HEK293 (cell line): Measurements from ENCODE around the gene LCN2.

Experiments
- CTCF ChIA-PET: fragments of 350-600 bp; formaldehyde crosslinking; extraction: SDS; loops from one replicate; lab custom pipeline; 2021; ENCODE audit warnings: antibody characterized with exemption; lab: Yijun Ruan, JAX
- POLR2A ChIA-PET: fragments of 300-600 bp; formaldehyde crosslinking; extraction: SDS; loops from one replicate; lab custom pipeline; 2020; ENCODE audit warnings: antibody characterized with exemption, inconsistent platforms; lab: Yijun Ruan, JAX
- H3K27ac ChIP-seq: fragments of 200-500 bp; sonication (Bioruptor generic); 2 replicates; pipeline ENCODE4 v1.5.1; 2014; ENCODE audit warnings: low read depth, low read length, control low read depth, inconsistent platforms; ENCODE audit errors: extremely low read depth
- H3K36me3 ChIP-seq, 2 experiments: fragments of 200-500 bp in 1 of 2; sonication (Bioruptor generic) in 1 of 2; 1 replicate in 1 of 2; 2 replicates in 1 of 2; pipeline ENCODE4 v1.5.1; 2014 to 2017; ENCODE audit warnings: inconsistent platforms in 2 of 2, low read length in 2 of 2; ENCODE audit not compliant: control insufficient read depth in 2 of 2, insufficient read depth in 1 of 2
- H3K4me1 ChIP-seq: fragments of 200-500 bp; sonication (Bioruptor generic); 2 replicates; pipeline ENCODE4 v1.5.1; 2014; ENCODE audit warnings: mild to moderate bottlenecking, low read length, inconsistent platforms; ENCODE audit not compliant: control insufficient read depth, insufficient read depth
- H3K4me3 ChIP-seq: 2 replicates; pipeline ENCODE4 v1.5.1; 2011; ENCODE audit warnings: low read depth, mild to moderate bottlenecking, control low read depth, low read length, moderate library complexity
- H3K9me3 ChIP-seq: fragments of 200-500 bp; sonication (Bioruptor generic); 2 replicates; pipeline ENCODE4 v1.5.1; 2014; ENCODE audit warnings: low read depth, low read length, inconsistent platforms; ENCODE audit not compliant: control insufficient read depth, insufficient read depth
- EGR2 ChIP-seq: fragments of 450-650 bp; formaldehyde crosslinking; IDR thresholded peaks from 2 replicates; pipeline ENCODE4 v1.5.1; 2016; ENCODE audit warnings: low read depth, missing biosample characterization, missing genetic modification characterization
- FEZF1 ChIP-seq: fragments of 450-650 bp; formaldehyde crosslinking; IDR thresholded peaks from 2 replicates; pipeline ENCODE4 v1.5.1; 2016; ENCODE audit warnings: missing biosample characterization, missing genetic modification characterization
- GLIS2 ChIP-seq: fragments of 450-650 bp; formaldehyde crosslinking; IDR thresholded peaks from 2 replicates; pipeline ENCODE4 v1.5.1; 2016; ENCODE audit warnings: missing biosample characterization, missing genetic modification characterization
- MZF1 ChIP-seq: fragments of 450-650 bp; formaldehyde crosslinking; IDR thresholded peaks from 2 replicates; pipeline ENCODE4 v1.5.1; 2017; ENCODE audit warnings: missing biosample characterization, missing genetic modification characterization, borderline replicate concordance
- REPIN1 ChIP-seq: fragments of 450-650 bp; formaldehyde crosslinking; IDR thresholded peaks from 2 replicates; pipeline ENCODE4 v1.5.1; 2017; ENCODE audit warnings: missing biosample characterization, missing genetic modification characterization, low read depth
- SALL2 ChIP-seq: fragments of 450-650 bp; formaldehyde crosslinking; IDR thresholded peaks from 2 replicates; pipeline ENCODE4 v1.5.0; 2017; ENCODE audit warnings: missing biosample characterization, mild to moderate bottlenecking, missing genetic modification characterization, borderline replicate concordance
- SCRT1 ChIP-seq: fragments of 450-650 bp; formaldehyde crosslinking; IDR thresholded peaks from 2 replicates; pipeline ENCODE4 v1.5.1; 2016; ENCODE audit warnings: missing biosample characterization, missing genetic modification characterization, borderline replicate concordance
- YY2 ChIP-seq: fragments of 450-650 bp; formaldehyde crosslinking; IDR thresholded peaks from 2 replicates; pipeline ENCODE4 v1.5.1; 2016; ENCODE audit warnings: missing biosample characterization, missing genetic modification characterization
- ZBTB1 ChIP-seq: fragments of 450-650 bp; formaldehyde crosslinking; IDR thresholded peaks from 2 replicates; pipeline ENCODE4 v1.5.1; 2016; ENCODE audit warnings: missing biosample characterization, missing genetic modification characterization
- ZIC2 ChIP-seq: fragments of 450-650 bp; formaldehyde crosslinking; IDR thresholded peaks from 2 replicates; pipeline ENCODE4 v1.5.1; 2016; ENCODE audit warnings: missing biosample characterization, missing genetic modification characterization
- ZNF10 ChIP-seq: fragments of 450-650 bp; formaldehyde crosslinking; IDR thresholded peaks from 2 replicates; pipeline ENCODE4 v1.5.1; 2017; ENCODE audit warnings: missing biosample characterization, missing genetic modification characterization
- ZNF133 ChIP-seq: fragments of 450-650 bp; formaldehyde crosslinking; IDR thresholded peaks from 2 replicates; pipeline ENCODE4 v1.5.1; 2016; ENCODE audit warnings: missing biosample characterization, missing genetic modification characterization
- ZNF138 ChIP-seq: fragments of 450-650 bp; formaldehyde crosslinking; IDR thresholded peaks from 2 replicates; pipeline ENCODE4 v1.5.1; 2016; ENCODE audit warnings: missing biosample characterization, missing genetic modification characterization, borderline replicate concordance
- ZNF155 ChIP-seq: fragments of 450-650 bp; formaldehyde crosslinking; IDR thresholded peaks from 2 replicates; pipeline ENCODE4 v1.5.1; 2016; ENCODE audit warnings: missing biosample characterization, missing genetic modification characterization
- ZNF23 ChIP-seq: fragments of 450-650 bp; formaldehyde crosslinking; IDR thresholded peaks from 2 replicates; pipeline ENCODE4 v1.5.1; 2016; ENCODE audit warnings: missing biosample characterization, missing genetic modification characterization, borderline replicate concordance
- ZNF473 ChIP-seq: fragments of 450-650 bp; formaldehyde crosslinking; IDR thresholded peaks from 2 replicates; pipeline ENCODE4 v1.5.1; 2017; ENCODE audit warnings: missing biosample characterization, missing genetic modification characterization
- ZNF513 ChIP-seq: fragments of 450-650 bp; IDR thresholded peaks from 2 replicates; pipeline ENCODE4 v1.5.1; 2018; ENCODE audit warnings: missing biosample characterization, missing genetic modification characterization
- ZNF518A ChIP-seq: fragments of 450-650 bp; formaldehyde crosslinking; conservative IDR thresholded peaks from 2 replicates; pipeline ENCODE4 v1.5.1; 2016; ENCODE audit warnings: low read depth, missing biosample characterization, missing genetic modification characterization
- ZNF521 ChIP-seq: fragments of 450-650 bp; formaldehyde crosslinking; IDR thresholded peaks from 2 replicates; pipeline ENCODE4 v1.5.1; 2017; ENCODE audit warnings: missing biosample characterization, mild to moderate bottlenecking, missing genetic modification characterization
- ZNF600 ChIP-seq: fragments of 450-650 bp; formaldehyde crosslinking; IDR thresholded peaks from 2 replicates; pipeline ENCODE4 v1.5.1; 2016; ENCODE audit warnings: missing biosample characterization, missing genetic modification characterization
- ZNF626 ChIP-seq: fragments of 450-650 bp; sonication (Bioruptor Pico); formaldehyde crosslinking; IDR thresholded peaks from 2 replicates; pipeline ENCODE4 v1.5.1; 2018; ENCODE audit warnings: missing biosample characterization, missing genetic modification characterization, inconsistent platforms
- ZNF664 ChIP-seq: fragments of 450-650 bp; formaldehyde crosslinking; IDR thresholded peaks from 2 replicates; pipeline ENCODE4 v1.5.1; 2016; ENCODE audit warnings: missing biosample characterization, missing genetic modification characterization
- ZNF776 ChIP-seq: fragments of 450-650 bp; formaldehyde crosslinking; IDR thresholded peaks from 2 replicates; pipeline ENCODE4 v1.5.0; 2017; ENCODE audit warnings: missing biosample characterization, missing genetic modification characterization, borderline replicate concordance
- ZNF791 ChIP-seq: fragments of 450-650 bp; formaldehyde crosslinking; IDR thresholded peaks from 2 replicates; pipeline ENCODE4 v1.5.1; 2016; ENCODE audit warnings: missing biosample characterization, missing genetic modification characterization
- TF ChIP-seq, protein P1 (sequence below): fragments of 450-650 bp; formaldehyde crosslinking; IDR thresholded peaks from 2 replicates; pipeline ENCODE4 v1.5.1; 2016; ENCODE audit warnings: missing biosample characterization, missing genetic modification characterization
- TF ChIP-seq, protein P2 (sequence below): fragments of 450-650 bp; formaldehyde crosslinking; IDR thresholded peaks from 2 replicates; pipeline ENCODE4 v1.5.1; 2016; ENCODE audit warnings: missing biosample characterization, missing genetic modification characterization

The LCN2 gene

DNA sequence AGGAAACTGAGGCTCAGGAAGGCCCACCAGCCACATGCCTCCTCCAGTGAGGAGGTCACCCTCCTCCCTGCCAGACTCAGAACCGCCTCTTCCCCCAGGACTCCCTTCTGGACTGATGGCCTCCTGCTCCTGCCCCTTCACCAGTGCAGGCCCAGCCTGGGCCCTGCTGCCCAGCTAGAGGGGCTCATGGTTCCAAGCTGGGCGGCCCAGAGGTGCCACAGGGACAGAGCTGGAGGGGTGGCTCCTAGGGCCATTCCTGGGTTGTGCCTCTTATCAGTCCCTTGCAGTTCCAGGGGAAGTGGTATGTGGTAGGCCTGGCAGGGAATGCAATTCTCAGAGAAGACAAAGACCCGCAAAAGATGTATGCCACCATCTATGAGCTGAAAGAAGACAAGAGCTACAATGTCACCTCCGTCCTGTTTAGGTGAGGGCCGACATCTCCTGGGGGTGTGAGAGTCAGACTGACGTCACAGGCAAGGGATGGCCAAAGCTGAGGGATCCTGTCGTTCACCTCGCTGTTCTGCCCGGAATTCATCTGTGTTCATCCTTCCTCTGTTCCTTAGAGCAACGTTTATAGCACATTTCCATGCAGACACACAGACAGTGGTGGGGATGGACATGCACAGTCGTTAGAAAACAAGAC, 819 bp downstream of the LCN2 start:
- no peak overlapping the region for H3K4me3 ChIP-seq
- no peaks in the 10 kb centered on the region for H3K9me3 ChIP-seq
- H3K27ac ChIP-seq = no peak overlapping the region
- no peaks in the 10 kb centered on the region for H3K4me1 ChIP-seq
- ChIA-PET POLR2A (interaction anchor here (0.6 to 2.4 kb wide), 3 partner anchors 8 to 236 kb away, joined by 3 to 9 read pairs (median 4); partner anchors contain the start of gene BBLN), CTCF (interaction anchor here (0.7 to 2.2 kb wide), 9 partner anchors 9 to 270 kb away, joined by 3 to 9 read pairs (median 3); partner anchors contain the start of genes CERCAM and DNM1)
- TF ChIP-seq, protein P1, sequence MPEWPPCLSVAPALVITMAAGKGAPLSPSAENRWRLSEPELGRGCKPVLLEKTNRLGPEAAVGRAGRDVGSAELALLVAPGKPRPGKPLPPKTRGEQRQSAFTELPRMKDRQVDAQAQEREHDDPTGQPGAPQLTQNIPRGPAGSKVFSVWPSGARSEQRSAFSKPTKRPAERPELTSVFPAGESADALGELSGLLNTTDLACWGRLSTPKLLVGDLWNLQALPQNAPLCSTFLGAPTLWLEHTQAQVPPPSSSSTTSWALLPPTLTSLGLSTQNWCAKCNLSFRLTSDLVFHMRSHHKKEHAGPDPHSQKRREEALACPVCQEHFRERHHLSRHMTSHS = no peak
- TF ChIP-seq ZNF473 = no peak
- TF ChIP-seq ZNF518A (tag by site-specific recombination) = no peak
- TF ChIP-seq FEZF1 (tag by site-specific recombination) = no peak
- no peak for TF ChIP-seq ZNF133 (tag by site-specific recombination)
- TF ChIP-seq ZBTB1 = no peak
- TF ChIP-seq ZNF10 (tag by site-specific recombination) = no peak
- no peak for TF ChIP-seq ZIC2 (tag by site-specific recombination)
- no peak for TF ChIP-seq REPIN1
- TF ChIP-seq MZF1 (tag by site-specific recombination) = no peak
- TF ChIP-seq ZNF23 (tag by site-specific recombination) = no peak
- TF ChIP-seq SALL2 (tag by site-specific recombination) = no peak
- TF ChIP-seq ZNF521 (tag by site-specific recombination) = no peak
- no peaks in the 10 kb centered on the region for H3K36me3 ChIP-seq

DNA sequence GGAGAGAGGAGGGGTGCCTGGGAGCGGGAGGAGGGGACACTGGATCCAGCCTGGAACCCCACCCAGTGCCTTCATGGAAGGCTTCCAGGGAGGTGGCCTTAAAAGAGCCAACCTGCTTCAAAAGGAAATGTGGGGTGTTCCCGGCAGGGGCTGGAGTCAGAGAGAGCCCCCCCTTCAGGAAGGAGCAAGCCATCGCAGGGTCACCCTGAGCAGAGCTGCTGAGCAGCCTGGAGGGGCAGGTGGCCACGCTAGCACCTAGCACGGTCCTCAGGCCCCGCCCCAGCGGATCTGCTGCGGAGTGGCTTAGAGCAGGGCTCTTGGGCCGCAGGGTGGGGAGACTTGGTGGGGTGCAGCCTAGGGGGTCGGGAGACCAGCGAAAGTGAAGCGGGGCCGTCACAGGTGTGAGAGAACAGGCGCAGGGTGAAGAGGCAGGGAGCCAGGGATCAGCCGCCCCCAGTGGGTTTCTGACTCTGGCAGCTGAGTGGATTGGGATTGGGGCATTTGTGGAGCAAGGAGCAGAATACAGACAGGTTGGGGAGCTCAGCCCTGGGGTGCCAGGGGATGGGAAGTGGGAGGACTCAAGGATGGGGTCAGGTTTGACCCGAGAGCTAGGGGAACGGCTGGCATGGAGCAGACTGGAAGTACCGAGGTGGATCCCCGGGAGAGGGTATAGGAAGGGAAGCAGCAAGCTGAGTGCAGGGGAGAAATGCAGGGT, 1.5 kb downstream of the LCN2 start:
- Histone ChIP-seq H3K4me3 (no peak overlapping the region), H3K4me1 (no peaks in the 10 kb centered on the region), H3K27ac (no peak overlapping the region), H3K36me3 (no peaks in the 10 kb centered on the region), H3K9me3 (no peaks in the 10 kb centered on the region)
- ChIA-PET POLR2A (interaction anchor here (0.6 to 2.4 kb wide), 3 partner anchors 9 to 236 kb away, joined by 3 to 9 read pairs (median 4); partner anchors contain the start of gene BBLN), CTCF (interaction anchor here (0.6 to 2.2 kb wide), 16 partner anchors 8 to 1962 kb away, joined by 3 to 9 read pairs (median 3); partner anchors contain the start of genes CERCAM and DNM1)
- TF ChIP-seq ZNF791 (tag by site-specific recombination) (no peak), MZF1 (tag by site-specific recombination) (no peak), ZNF600 (no peak), ZNF133 (tag by site-specific recombination) (no peak), ZNF664 (tag by site-specific recombination) (no peak), ZNF10 (tag by site-specific recombination) (no peak), ZNF776 (tag by site-specific recombination) (no peak), ZNF513 (tag by site-specific recombination) (no peak), ZNF155 (tag by site-specific recombination) (no peak), YY2 (tag by site-specific recombination) (no peak), EGR2 (tag by site-specific recombination) (no peak), SCRT1 (tag by site-specific recombination) (no peak), ZNF626 (tag by site-specific recombination) (no peak), GLIS2 (tag by site-specific recombination) (no peak), ZNF138 (tag by site-specific recombination) (no peak)
- TF ChIP-seq, protein P2, sequence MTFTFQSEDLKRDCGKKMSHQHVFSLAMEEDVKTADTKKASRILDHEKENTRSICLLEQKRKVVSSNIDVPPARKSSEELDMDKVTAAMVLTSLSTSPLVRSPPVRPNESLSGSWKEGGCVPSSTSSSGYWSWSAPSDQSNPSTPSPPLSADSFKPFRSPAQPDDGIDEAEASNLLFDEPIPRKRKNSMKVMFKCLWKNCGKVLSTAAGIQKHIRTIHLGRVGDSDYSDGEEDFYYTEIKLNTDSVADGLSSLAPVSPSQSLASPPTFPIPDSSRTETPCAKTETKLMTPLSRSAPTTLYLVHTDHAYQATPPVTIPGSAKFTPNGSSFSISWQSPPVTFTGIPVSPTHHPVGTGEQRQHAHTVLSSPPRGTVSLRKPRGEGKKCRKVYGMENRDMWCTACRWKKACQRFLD = no peak
